Mesodermal cell (in vitro differentiated cells): ENCODE data around the gene DDX17. TPM values are rescaled to one million over a fixed set of nuclear protein-coding genes. Genes with fewer than 3 reads are reported as not detected.

Source experiments
- H3K27ac ChIP-seq: 2 replicates; pipeline ENCODE4 v1.7.0; 2013; ENCODE audit warnings: mild to moderate bottlenecking, low read depth, low read length, moderate library complexity; ENCODE audit not compliant: severe bottlenecking
- H3K36me3 ChIP-seq: 2 replicates; pipeline ENCODE4 v1.7.1; 2013; ENCODE audit warnings: mild to moderate bottlenecking, low read length, moderate library complexity; ENCODE audit not compliant: control insufficient read depth, insufficient read depth
- H3K4me1 ChIP-seq: one replicate; pipeline ENCODE4 v1.7.1; 2013; ENCODE audit warnings: mild to moderate bottlenecking, low read length; ENCODE audit not compliant: insufficient read depth, control insufficient read depth, poor library complexity, severe bottlenecking
- H3K4me3 ChIP-seq: 2 replicates; pipeline ENCODE4 v1.7.0; 2013; ENCODE audit warnings: low read length, control low read depth, mild to moderate bottlenecking; ENCODE audit not compliant: insufficient read depth, poor library complexity, severe bottlenecking; ENCODE audit errors: extremely low read depth
- H3K9me3 ChIP-seq: 2 replicates; pipeline ENCODE4 v1.7.1; 2013; ENCODE audit warnings: mild to moderate bottlenecking, low read length, moderate library complexity; ENCODE audit not compliant: control insufficient read depth
- WGBS, 2 experiments: methylation state at CpG; one replicate each; pipeline ENCODE4 v1.1.5; 2013; ENCODE audit warnings: missing lambda C conversion rate in 2 of 2; ENCODE audit not compliant: insufficient coverage in 2 of 2; 5-methylcytosine and 5-hydroxymethylcytosine counted together
- polyA plus RNA-seq, 2 experiments: library from polyadenylated mRNA; stranded (reverse); fragments of 50-300 nt; gene quantifications; one replicate each; pipeline ENCODE4 v1.2.3, GENCODE V29; 2013

DDX17 gene
- 217 TPM for polyA plus RNA-seq (2013, experiment 1 of 2)
- 209 TPM for polyA plus RNA-seq (2013, experiment 2 of 2)

- H3K27ac ChIP-seq = peak within 1 kb of the TSS; percentile 99
- WGBS, 2 experiments = 3 to 5% methylated on average over 64 to 80 of the region's 83 CpGs
- H3K4me1 ChIP-seq = no peaks in the 10 kb centered on the region
- peak within 1 kb of the TSS; percentile 90 for H3K4me3 ChIP-seq
- H3K36me3 ChIP-seq = peaks cover 30% of the 10 kb centered on the region
- no peaks in the 10 kb centered on the region for H3K9me3 ChIP-seq
These were observed at the start of gene DDX17 for GRCh38 chr22:38506118-38506962. Gene DDX17 (minus strand): TSS chr22:38506311.

DNA sequence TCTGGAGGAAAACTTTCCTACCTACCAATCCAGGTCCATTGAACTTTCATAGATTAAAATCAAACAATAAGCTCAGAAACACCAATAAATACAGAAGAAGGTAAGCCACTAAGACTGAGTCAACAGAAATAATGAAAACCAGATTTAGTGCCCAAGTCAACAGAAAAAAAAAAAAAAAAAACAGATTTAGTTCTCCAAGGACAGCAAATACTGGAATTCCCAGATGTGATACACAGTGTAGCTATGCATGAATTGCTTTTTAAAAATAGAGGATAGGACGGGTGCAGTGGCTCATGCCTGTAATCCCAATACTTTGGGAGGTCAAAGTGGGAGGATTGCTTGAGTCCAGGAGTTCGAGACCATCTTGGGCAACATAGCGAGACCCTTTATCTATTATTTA lies 48.2 kb upstream of the DDX17 start:
- Histone ChIP-seq H3K27ac (no peak overlapping the region), H3K9me3 (no peaks in the 10 kb centered on the region), H3K36me3 (no peaks in the 10 kb centered on the region), H3K4me3 (no peak overlapping the region), H3K4me1 (no peaks in the 10 kb centered on the region)
- 100% methylated on average over 1 of the region's 3 CpGs; no CpG with 5 or more reads in 1 of the 2 experiments for WGBS, 2 experiments

DNA sequence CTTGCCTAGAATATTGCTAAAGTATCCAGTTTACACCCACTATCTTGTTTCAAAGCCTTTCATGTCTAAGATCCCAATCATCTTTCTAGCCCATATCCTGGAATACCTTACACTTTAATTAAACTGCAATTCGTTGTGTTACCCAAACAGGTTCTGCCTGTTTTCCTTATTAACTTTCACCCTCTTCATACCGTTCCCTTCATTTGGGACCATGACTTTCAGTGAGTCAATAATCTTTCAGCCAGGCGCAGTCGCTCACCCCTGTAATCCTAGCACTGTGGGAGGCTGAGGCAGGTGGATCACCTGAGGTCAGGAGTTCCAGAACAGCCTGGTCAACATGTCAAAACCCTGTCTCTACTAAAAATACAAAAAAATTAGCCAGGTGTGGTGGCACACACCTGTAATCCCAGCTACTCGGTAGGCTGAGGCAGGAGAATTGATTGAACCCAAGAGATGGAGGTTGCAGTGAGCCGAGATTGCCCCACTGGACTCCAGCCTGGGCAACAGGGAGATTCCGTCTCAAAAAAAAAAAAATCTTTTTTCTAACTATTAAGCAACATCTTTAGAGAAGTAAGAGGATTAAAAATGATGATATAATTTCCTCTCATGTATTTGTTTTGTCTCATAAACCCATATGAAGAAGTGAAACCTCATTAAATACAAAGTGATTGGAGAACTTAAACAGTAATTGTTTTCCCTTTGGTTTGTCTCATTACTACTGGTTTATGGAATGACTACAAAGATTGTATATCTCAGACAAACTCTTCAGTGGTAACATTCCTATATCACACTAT lies 43.2 kb upstream of the DDX17 start:
- Histone ChIP-seq H3K4me1 (no peaks in the 10 kb centered on the region), H3K36me3 (no peaks in the 10 kb centered on the region), H3K4me3 (no peak overlapping the region), H3K9me3 (peaks cover under 1% of the 10 kb centered on the region), H3K27ac (no peak overlapping the region)
- 79 to 90% methylated on average over 4 to 5 of the region's 7 CpGs for WGBS, 2 experiments

DNA sequence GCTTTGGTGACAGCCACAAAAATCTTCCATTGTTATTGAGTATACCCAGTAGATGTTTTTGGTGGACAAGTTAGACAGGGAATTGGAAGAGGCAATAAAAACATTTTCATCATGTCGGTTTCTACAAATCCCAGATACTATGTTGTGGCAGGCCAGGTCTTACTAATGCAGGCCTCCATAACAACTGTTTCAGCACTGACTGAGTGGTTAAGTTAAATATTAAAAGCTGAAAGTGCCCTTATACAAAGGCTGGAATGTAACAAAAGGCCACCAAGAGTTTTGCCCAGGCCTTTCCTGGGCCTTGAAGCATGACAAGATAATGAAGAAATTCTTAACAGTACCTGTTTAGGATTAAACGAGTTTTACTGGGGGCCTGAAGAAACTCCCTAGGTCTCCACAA lies 34.6 kb upstream of the DDX17 start:
- Histone ChIP-seq H3K36me3 (no peaks in the 10 kb centered on the region), H3K9me3 (peaks cover 8% of the 10 kb centered on the region), H3K4me3 (no peak overlapping the region), H3K27ac (no peak overlapping the region), H3K4me1 (no peaks in the 10 kb centered on the region)
- no CpG with 5 or more reads among the region's 2 CpGs for WGBS, 2 experiments

- Histone ChIP-seq H3K4me1 (no peaks in the 10 kb centered on the region), H3K27ac (no peak overlapping the region), H3K36me3 (no peaks in the 10 kb centered on the region), H3K9me3 (no peaks in the 10 kb centered on the region), H3K4me3 (no peak overlapping the region)
- WGBS, 2 experiments = 100% methylated on average over 1 of the region's 4 CpGs; no CpG with 5 or more reads in 1 of the 2 experiments
These were observed 25.3 kb upstream of the DDX17 start for GRCh38 chr22:38531251-38531938.

- Histone ChIP-seq H3K36me3 (no peaks in the 10 kb centered on the region), H3K9me3 (no peaks in the 10 kb centered on the region), H3K4me1 (no peaks in the 10 kb centered on the region), H3K27ac (no peak overlapping the region), H3K4me3 (no peak overlapping the region)
- 79 to 91% methylated on average over 2 to 3 of the region's 3 CpGs for WGBS, 2 experiments
These were observed 18.3 kb upstream of the DDX17 start for GRCh38 chr22:38524429-38524828.

GRCh38 chr22:38523479-38523878 lies 17.4 kb upstream of the DDX17 start:
- Histone ChIP-seq H3K4me1 (no peaks in the 10 kb centered on the region), H3K27ac (no peak overlapping the region), H3K36me3 (no peaks in the 10 kb centered on the region), H3K4me3 (no peak overlapping the region), H3K9me3 (no peaks in the 10 kb centered on the region)
- WGBS, 2 experiments = 94 to 99% methylated on average over 2 to 5 of the region's 5 CpGs

GRCh38 chr22:38523029-38523428 lies 16.9 kb upstream of the DDX17 start:
- H3K4me1 ChIP-seq = no peaks in the 10 kb centered on the region
- no peaks in the 10 kb centered on the region for H3K9me3 ChIP-seq
- no peak overlapping the region for H3K27ac ChIP-seq
- 88 to 97% methylated on average over 2 to 3 of the region's 3 CpGs for WGBS, 2 experiments
- H3K36me3 ChIP-seq = no peaks in the 10 kb centered on the region
- no peak overlapping the region for H3K4me3 ChIP-seq

GRCh38 chr22:38519453-38520250 lies 13.5 kb upstream of the DDX17 start:
- H3K9me3 ChIP-seq = no peaks in the 10 kb centered on the region
- H3K27ac ChIP-seq = no peak overlapping the region
- H3K4me3 ChIP-seq = no peak overlapping the region
- H3K4me1 ChIP-seq = no peaks in the 10 kb centered on the region
- no peaks in the 10 kb centered on the region for H3K36me3 ChIP-seq
- 100% methylated on average over 1 of the region's 2 CpGs; no CpG with 5 or more reads in 1 of the 2 experiments for WGBS, 2 experiments

GRCh38 chr22:38518620-38519019 lies 12.5 kb upstream of the DDX17 start:
- no peak overlapping the region for H3K4me3 ChIP-seq
- no peaks in the 10 kb centered on the region for H3K36me3 ChIP-seq
- 87 to 93% methylated on average over 2 of the region's 4 CpGs for WGBS, 2 experiments
- no peaks in the 10 kb centered on the region for H3K9me3 ChIP-seq
- H3K4me1 ChIP-seq = no peaks in the 10 kb centered on the region
- H3K27ac ChIP-seq = no peak overlapping the region
